Prostate gland (tissue), 1 donor: Measurements from ENCODE around the gene NUDT7.

Experiments
- POLR2A ChIP-seq: fragments of 450-650 bp; IDR thresholded peaks from one replicate; pipeline ENCODE4 v1.6.1; 2016; ENCODE audit warnings: antibody characterized with exemption, mild to moderate bottlenecking
- POLR2AphosphoS5 ChIP-seq: sonication (generic); formaldehyde crosslinking; IDR thresholded peaks from one replicate; pipeline ENCODE4 v1.6.1; 2017; ENCODE audit warnings: antibody characterized with exemption

- no peak for TF ChIP-seq POLR2AphosphoS5
- no peak for TF ChIP-seq POLR2A
These were observed 484 bp upstream of the NUDT7 start for GRCh38 chr16:77721752-77722308.
